ENCODE results near the gene RNF220. TPM values are rescaled to one million over a fixed set of nuclear protein-coding genes. Genes with fewer than 3 reads are reported as not detected.

Gene RNF220
- total RNA-seq, 1 experiment from 2014 or later = 66.6 TPM

DNA sequence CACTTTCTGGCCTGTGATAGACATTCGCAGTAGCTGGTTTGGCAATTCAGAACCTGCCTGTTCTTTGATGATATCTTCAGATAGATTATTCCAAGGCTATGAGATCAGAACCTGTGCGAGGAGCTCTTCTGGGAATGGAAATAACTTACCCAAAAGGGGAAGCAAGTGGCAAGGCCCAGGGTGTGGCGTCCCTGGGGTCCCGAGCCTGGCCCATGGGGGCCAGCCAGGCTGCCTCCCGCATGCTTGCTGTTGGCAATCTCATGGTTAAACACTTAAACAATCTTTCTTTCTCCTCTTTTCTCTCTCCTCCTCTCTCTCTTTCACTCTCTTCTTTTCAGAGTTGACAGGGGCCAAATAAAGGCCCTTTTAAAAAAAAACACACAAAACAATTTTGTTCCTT is 108.1 kb downstream of the RNF220 start:
- no peak overlapping the region for H3K27ac ChIP-seq (ENCODE audit: low read length)
- H3K9me2 ChIP-seq (replicated peaks; ENCODE audit: low read length) = no peaks in the 10 kb centered on the region
- no peak overlapping the region for H3K4me3 ChIP-seq (ENCODE audit: low read length)
- no peaks in the 10 kb centered on the region for H3K27me3 ChIP-seq (ENCODE audit: low read length)
- no peaks in the 10 kb centered on the region for H3K36me3 ChIP-seq (ENCODE audit: low read depth, low read length)
- no peaks in the 10 kb centered on the region for H3K79me2 ChIP-seq (ENCODE audit: low read length)
- intact Hi-C loops (cut with micrococcal nuclease) = no loop called here
- peaks cover 6% of the 10 kb centered on the region for H3F3A ChIP-seq (ENCODE audit: low read length, unreplicated experiment)
- ChIA-PET POLR2A (ENCODE audit: unreplicated experiment) (no interaction called here), CTCF (no interaction called here)
- TF ChIP-seq EZH2phosphoT487 (IDR thresholded peaks at IDR 0.05; ENCODE audit: borderline replicate concordance, low read length) (no peak), EZH2 (IDR thresholded peaks at IDR 0.05; ENCODE audit: low read length, unreplicated experiment) (no peak)
- TF ChIP-seq, protein P1, sequence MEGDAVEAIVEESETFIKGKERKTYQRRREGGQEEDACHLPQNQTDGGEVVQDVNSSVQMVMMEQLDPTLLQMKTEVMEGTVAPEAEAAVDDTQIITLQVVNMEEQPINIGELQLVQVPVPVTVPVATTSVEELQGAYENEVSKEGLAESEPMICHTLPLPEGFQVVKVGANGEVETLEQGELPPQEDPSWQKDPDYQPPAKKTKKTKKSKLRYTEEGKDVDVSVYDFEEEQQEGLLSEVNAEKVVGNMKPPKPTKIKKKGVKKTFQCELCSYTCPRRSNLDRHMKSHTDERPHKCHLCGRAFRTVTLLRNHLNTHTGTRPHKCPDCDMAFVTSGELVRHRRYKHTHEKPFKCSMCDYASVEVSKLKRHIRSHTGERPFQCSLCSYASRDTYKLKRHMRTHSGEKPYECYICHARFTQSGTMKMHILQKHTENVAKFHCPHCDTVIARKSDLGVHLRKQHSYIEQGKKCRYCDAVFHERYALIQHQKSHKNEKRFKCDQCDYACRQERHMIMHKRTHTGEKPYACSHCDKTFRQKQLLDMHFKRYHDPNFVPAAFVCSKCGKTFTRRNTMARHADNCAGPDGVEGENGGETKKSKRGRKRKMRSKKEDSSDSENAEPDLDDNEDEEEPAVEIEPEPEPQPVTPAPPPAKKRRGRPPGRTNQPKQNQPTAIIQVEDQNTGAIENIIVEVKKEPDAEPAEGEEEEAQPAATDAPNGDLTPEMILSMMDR (conservative IDR thresholded peaks at IDR 0.05; ENCODE audit: low read depth, low read length) = no peak
- no peak overlapping the region for H3K9ac ChIP-seq (ENCODE audit: low read length)
- ATAC-seq (no peak), DNase-seq (no peak)
- H3K9me3 ChIP-seq (ENCODE audit: low read length) = no peaks in the 10 kb centered on the region
- H2AFZ ChIP-seq (ENCODE audit: low read length) = no peak overlapping the region
- H3K4me2 ChIP-seq (ENCODE audit: low read length) = no peak overlapping the region
- BruUV-seq (replicated peaks) = no TSS peak
- H4K20me1 ChIP-seq (ENCODE audit: low read length) = no peaks in the 10 kb centered on the region
- peaks cover 31% of the 10 kb centered on the region for H3K4me1 ChIP-seq (ENCODE audit: insufficient read depth, low read length)

DNA sequence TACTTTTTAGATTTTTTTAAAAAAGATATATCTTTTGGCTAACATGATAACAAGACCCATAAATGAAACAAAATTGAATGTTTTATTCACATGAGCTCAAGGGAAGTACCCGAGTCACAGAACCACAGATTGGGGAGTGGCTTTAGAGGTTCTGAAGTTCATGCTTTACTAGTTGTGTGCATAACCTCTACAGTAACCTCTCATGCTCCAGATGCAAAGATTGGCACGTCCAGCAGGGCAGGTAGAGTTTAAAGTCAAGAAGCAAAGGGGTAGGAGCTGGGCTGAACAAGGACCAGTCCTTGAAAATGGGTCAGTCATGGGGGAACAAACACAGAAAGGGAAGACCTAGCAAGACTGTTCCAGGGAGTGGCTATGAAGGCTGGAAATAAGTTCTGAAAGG is 109.6 kb downstream of the RNF220 start:
- no peaks in the 10 kb centered on the region for H3K36me3 ChIP-seq (ENCODE audit: low read depth, low read length)
- peaks cover 31% of the 10 kb centered on the region for H3K4me1 ChIP-seq (ENCODE audit: insufficient read depth, low read length)
- no peak overlapping the region for H2AFZ ChIP-seq (ENCODE audit: low read length)
- H4K20me1 ChIP-seq (ENCODE audit: low read length) = no peaks in the 10 kb centered on the region
- no TSS peak for BruUV-seq (replicated peaks)
- peaks cover 6% of the 10 kb centered on the region for H3F3A ChIP-seq (ENCODE audit: low read length, unreplicated experiment)
- H3K9ac ChIP-seq (ENCODE audit: low read length) = peak overlapping the region; percentile 58
- H3K27me3 ChIP-seq (ENCODE audit: low read length) = no peaks in the 10 kb centered on the region
- H3K4me3 ChIP-seq (ENCODE audit: low read length) = peak overlapping the region; percentile 44; the same call in 1 of the 2 replicates
- peak overlapping the region; percentile 95 for H3K27ac ChIP-seq (ENCODE audit: low read length)
- peak; percentile 60 for ATAC-seq
- peak; percentile 80 for DNase-seq
- POLR2A ChIA-PET (ENCODE audit: unreplicated experiment) = no interaction called here
- intact Hi-C loops (cut with micrococcal nuclease) = no loop called here
- no peaks in the 10 kb centered on the region for H3K9me3 ChIP-seq (ENCODE audit: low read length)
- H3K79me2 ChIP-seq (ENCODE audit: low read length) = no peaks in the 10 kb centered on the region
- peak overlapping the region; percentile 74 for H3K4me2 ChIP-seq (ENCODE audit: low read length)
- no peaks in the 10 kb centered on the region for H3K9me2 ChIP-seq (replicated peaks; ENCODE audit: low read length)
- CTCF ChIA-PET = no interaction called here
- TF ChIP-seq, protein P1 (conservative IDR thresholded peaks at IDR 0.05; ENCODE audit: low read depth, low read length) = no peak
- no peak for TF ChIP-seq EZH2phosphoT487 (IDR thresholded peaks at IDR 0.05; ENCODE audit: borderline replicate concordance, low read length)

DNA sequence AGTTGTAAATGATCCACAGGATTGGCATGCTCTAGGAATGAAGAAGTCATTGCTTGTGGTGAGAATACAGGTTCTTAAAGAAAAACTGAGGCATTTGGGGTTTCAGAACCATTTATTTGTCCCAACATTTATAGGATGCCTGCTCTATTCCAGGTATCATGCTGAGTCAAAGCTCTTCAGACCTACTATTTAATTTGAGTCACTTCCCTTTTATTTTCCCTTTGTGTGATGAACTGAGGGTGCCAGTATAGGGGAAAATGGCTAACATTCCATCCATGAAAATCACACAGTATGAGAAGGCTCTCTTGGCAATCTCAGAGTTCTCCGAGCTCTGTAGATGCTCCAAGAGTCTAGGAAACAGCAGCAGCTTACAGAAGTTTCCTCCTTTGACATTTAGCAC is 110.4 kb downstream of the RNF220 start:
- Histone ChIP-seq H3K36me3 (ENCODE audit: low read depth, low read length) (no peaks in the 10 kb centered on the region), H3K4me3 (ENCODE audit: low read length) (no peak overlapping the region; the same call in 1 of the 2 replicates), H3K27me3 (ENCODE audit: low read length) (no peaks in the 10 kb centered on the region), H3K4me1 (ENCODE audit: insufficient read depth, low read length) (peaks cover 31% of the 10 kb centered on the region), H4K20me1 (ENCODE audit: low read length) (no peaks in the 10 kb centered on the region), H2AFZ (ENCODE audit: low read length) (no peak overlapping the region), H3K79me2 (ENCODE audit: low read length) (no peaks in the 10 kb centered on the region), H3K9me2 (replicated peaks; ENCODE audit: low read length) (no peaks in the 10 kb centered on the region), H3K9ac (ENCODE audit: low read length) (no peak overlapping the region; the same call in 1 of the 2 replicates), H3K4me2 (ENCODE audit: low read length) (peak overlapping the region; percentile 74), H3K27ac (ENCODE audit: low read length) (peak overlapping the region; percentile 95), H3F3A (ENCODE audit: low read length, unreplicated experiment) (peaks cover 6% of the 10 kb centered on the region), H3K9me3 (ENCODE audit: low read length) (no peaks in the 10 kb centered on the region)
- TF ChIP-seq EZH2 (IDR thresholded peaks at IDR 0.05; ENCODE audit: low read length, unreplicated experiment) (no peak), EZH2phosphoT487 (IDR thresholded peaks at IDR 0.05; ENCODE audit: borderline replicate concordance, low read length) (no peak)
- TF ChIP-seq, protein P1 (conservative IDR thresholded peaks at IDR 0.05; ENCODE audit: low read depth, low read length) = no peak
- ChIA-PET CTCF (interaction anchor here (0.5 to 0.6 kb wide), 2 partner anchors 68 to 90 kb away, joined by 3 to 6 read pairs; no protein-coding TSS in a partner anchor), POLR2A (ENCODE audit: unreplicated experiment) (interaction anchor here (0.5 kb wide), 1 partner anchor 46 kb away, joined by 4 read pairs; no protein-coding TSS in a partner anchor)
- intact Hi-C loops (cut with micrococcal nuclease) = no loop called here
- ATAC-seq (peak; percentile 94), DNase-seq (peak; percentile 93)
- no TSS peak for BruUV-seq (replicated peaks)
